Liver (tissue), 9 donors: Measurements from ENCODE around the gene STUM. TPM values are rescaled to one million over a fixed set of nuclear protein-coding genes. Genes with fewer than 3 reads are reported as not detected.

Source experiments
- DNase-seq: peaks from one replicate; pipeline ENCODE4 v3.0.0-alpha.2; 2017; ENCODE audit warnings: low spot score
- H3K27ac ChIP-seq, 2 donors: one replicate each; pipeline ENCODE4 v1.7.0; 2013; ENCODE audit warnings: inconsistent platforms in 2 of 2, low read length in 2 of 2, control low read depth in 1 of 2, low read depth in 1 of 2, mild to moderate bottlenecking in 1 of 2
- H3K27me3 ChIP-seq, 4 donors: one replicate each; pipeline versions ENCODE4 v1.6.1 to v1.7.0; 2013; ENCODE audit warnings: low read length in 3 of 4, inconsistent platforms in 1 of 4, mild to moderate bottlenecking in 1 of 4, moderate library complexity in 1 of 4; ENCODE audit not compliant: control insufficient read depth in 4 of 4, insufficient read depth in 4 of 4
- H3K36me3 ChIP-seq, 4 donors: one replicate each; pipeline versions ENCODE4 v1.6.1 to v1.7.0; 2013; ENCODE audit warnings: low read length in 3 of 4, mild to moderate bottlenecking in 3 of 4, low read depth in 1 of 4, moderate library complexity in 1 of 4; ENCODE audit not compliant: control insufficient read depth in 4 of 4, insufficient read depth in 3 of 4
- H3K4me1 ChIP-seq, 4 donors: one replicate each; pipeline versions ENCODE4 v1.6.1 to v1.7.0; 2013; ENCODE audit warnings: low read length in 3 of 4, mild to moderate bottlenecking in 3 of 4, moderate library complexity in 1 of 4; ENCODE audit not compliant: control insufficient read depth in 4 of 4, insufficient read depth in 4 of 4
- H3K4me3 ChIP-seq, 3 donors: one replicate each; pipeline versions ENCODE4 v1.6.1 to v1.7.0; 2013; ENCODE audit warnings: low read length in 3 of 3, control low read depth in 1 of 3, low read depth in 1 of 3, mild to moderate bottlenecking in 1 of 3
- H3K9ac ChIP-seq, 2 donors: one replicate each; pipeline ENCODE4 v1.7.0; 2013; ENCODE audit warnings: low read length in 2 of 2, mild to moderate bottlenecking in 2 of 2, moderate library complexity in 2 of 2, control low read depth in 1 of 2, low read depth in 1 of 2
- H3K9me3 ChIP-seq, 4 donors: one replicate each; pipeline versions ENCODE4 v1.6.1 to v1.7.0; 2013; ENCODE audit warnings: low read length in 3 of 4; ENCODE audit not compliant: control insufficient read depth in 4 of 4
- EGR1 ChIP-seq, 2 donors: IDR thresholded peaks; 2 replicates each; pipeline ENCODE4 v1.6.1; 2016 to 2018; ENCODE audit warnings: antibody characterized with exemption in 2 of 2, low read depth in 2 of 2
- FOXA1 ChIP-seq: IDR thresholded peaks from 2 replicates; pipeline ENCODE4 v1.6.1; 2016; ENCODE audit warnings: antibody characterized with exemption
- FOXA2 ChIP-seq: IDR thresholded peaks from 2 replicates; pipeline ENCODE4 v1.6.1; 2016; ENCODE audit warnings: antibody characterized with exemption
- GABPA ChIP-seq, 2 donors: IDR thresholded peaks in 1 of 2; conservative IDR thresholded peaks in 1 of 2; 2 replicates each; pipeline ENCODE4 v1.6.1; 2016; ENCODE audit warnings: antibody characterized with exemption in 2 of 2, mild to moderate bottlenecking in 1 of 2, moderate library complexity in 1 of 2
- HNF4A ChIP-seq, 2 donors: conservative IDR thresholded peaks; 2 replicates each; pipeline ENCODE4 v1.6.1; 2016; ENCODE audit warnings: antibody characterized with exemption in 2 of 2, mild to moderate bottlenecking in 2 of 2
- HNF4G ChIP-seq: IDR thresholded peaks from 2 replicates; pipeline ENCODE4 v1.6.1; 2016; ENCODE audit warnings: antibody characterized with exemption
- JUND ChIP-seq, 2 donors: IDR thresholded peaks; 2 replicates each; pipeline ENCODE4 v1.6.1; 2016; ENCODE audit warnings: antibody characterized with exemption in 2 of 2
- NR2F2 ChIP-seq: IDR thresholded peaks from 2 replicates; pipeline ENCODE4 v1.6.1; 2016; ENCODE audit warnings: antibody characterized with exemption
- RAD21 ChIP-seq, 2 donors: IDR thresholded peaks; 2 replicates each; pipeline ENCODE4 v1.6.1; 2016; ENCODE audit warnings: antibody characterized with exemption in 2 of 2, mild to moderate bottlenecking in 2 of 2
- RXRA ChIP-seq, 2 donors: IDR thresholded peaks; 2 replicates each; pipeline ENCODE4 v1.6.1; 2017 to 2018; ENCODE audit warnings: antibody characterized with exemption in 2 of 2, mild to moderate bottlenecking in 1 of 2
- SP1 ChIP-seq: IDR thresholded peaks from 2 replicates; pipeline ENCODE4 v1.6.1; 2018; ENCODE audit warnings: antibody characterized with exemption, mild to moderate bottlenecking
- TAF1 ChIP-seq: conservative IDR thresholded peaks from 2 replicates; pipeline ENCODE4 v1.6.1; 2016; ENCODE audit warnings: antibody characterized with exemption, mild to moderate bottlenecking
- YY1 ChIP-seq: IDR thresholded peaks from 2 replicates; pipeline ENCODE4 v1.6.1; 2016; ENCODE audit warnings: antibody characterized with exemption, mild to moderate bottlenecking
- WGBS: extraction: QIAGEN DNeasy Blood & Tissue Kit; methylation state at CpG from one replicate; pipeline ENCODE4 v1.1.7; 2013; 5-methylcytosine and 5-hydroxymethylcytosine counted together
- polyA plus RNA-seq, 2 donors: library from polyadenylated mRNA; stranded (reverse) in 1 of 2; unstranded in 1 of 2; fragments of 200-250 nt in 1 of 2; fragments of >200 nt in 1 of 2; fragmentation: Nextera tagmentation in 1 of 2; extraction: Ambion mirVana in 1 of 2; gene quantifications; one replicate each; pipeline versions ENCODE4 v1.2.1 to v1.2.3, GENCODE V29; 2013 to 2015
- total RNA-seq, 2 donors: library from RNA; depleted of rRNA; stranded (reverse); fragments of >200 nt; gene quantifications; one replicate each; pipeline ENCODE4 v1.2.3, GENCODE V29; 2014
- TF ChIP-seq, protein P1 (sequence below): IDR thresholded peaks from 2 replicates; pipeline ENCODE4 v1.6.1; 2016; ENCODE audit warnings: antibody characterized with exemption
- TF ChIP-seq, protein P2 (sequence below): IDR thresholded peaks from 2 replicates; pipeline ENCODE4 v1.6.1; 2016; ENCODE audit warnings: antibody characterized with exemption, mild to moderate bottlenecking
- TF ChIP-seq, protein P3 (sequence below): IDR thresholded peaks from 2 replicates; pipeline ENCODE4 v1.6.1; 2016; ENCODE audit warnings: antibody characterized with exemption
- TF ChIP-seq, protein P4 (sequence below): fragments of 150-350 bp; IDR thresholded peaks from 2 replicates; pipeline ENCODE4 v1.5.1; 2017; ENCODE audit warnings: improper control_type of control experiment, low read depth, low read length; ENCODE audit not compliant: missing input control
- TF ChIP-seq, protein P5 (sequence below): IDR thresholded peaks from 2 replicates; pipeline ENCODE4 v1.6.1; 2016; ENCODE audit warnings: antibody characterized with exemption
- donor health status: healthy.
- donor health status: healthy.
- donor health status: healthy.
- donor health status: healthy.
- donor health status: healthy.

STUM gene
- total and polyA plus RNA-seq, 4 donors: 0.03 to 0.14 (median 0.07) TPM

DNA sequence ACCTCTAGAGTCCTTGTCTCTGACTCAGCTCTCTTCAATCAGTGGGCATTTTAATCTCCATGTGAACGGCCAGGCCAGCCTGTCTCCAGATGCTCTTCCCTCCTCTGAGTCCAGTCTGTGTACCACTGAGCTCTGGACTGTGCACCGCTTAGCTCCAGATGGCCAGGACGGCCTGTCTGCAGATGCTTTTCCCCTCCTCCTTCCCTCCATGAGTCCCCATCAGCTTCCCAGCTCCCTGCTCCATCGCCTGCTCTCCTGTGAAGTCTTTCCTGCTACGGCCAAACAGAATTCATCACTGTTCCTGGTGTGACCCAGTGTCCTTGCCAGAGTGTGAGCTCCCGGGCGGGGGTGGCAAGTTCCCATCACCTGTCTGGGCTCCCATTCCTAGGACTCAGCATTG, 42.0 kb downstream of the STUM start:
- H3K27ac ChIP-seq: no peak overlapping the region
- no peaks in the 10 kb centered on the region for H3K4me1 ChIP-seq
- DNase-seq: no peak
- H3K9me3 ChIP-seq: no peaks in the 10 kb centered on the region
- 91% methylated on average over 7 of the region's 7 CpGs for WGBS
- H3K27me3 ChIP-seq: no peaks in the 10 kb centered on the region
- no peak overlapping the region for H3K9ac ChIP-seq
- H3K4me3 ChIP-seq: no peak overlapping the region
- TF ChIP-seq, protein P1, sequence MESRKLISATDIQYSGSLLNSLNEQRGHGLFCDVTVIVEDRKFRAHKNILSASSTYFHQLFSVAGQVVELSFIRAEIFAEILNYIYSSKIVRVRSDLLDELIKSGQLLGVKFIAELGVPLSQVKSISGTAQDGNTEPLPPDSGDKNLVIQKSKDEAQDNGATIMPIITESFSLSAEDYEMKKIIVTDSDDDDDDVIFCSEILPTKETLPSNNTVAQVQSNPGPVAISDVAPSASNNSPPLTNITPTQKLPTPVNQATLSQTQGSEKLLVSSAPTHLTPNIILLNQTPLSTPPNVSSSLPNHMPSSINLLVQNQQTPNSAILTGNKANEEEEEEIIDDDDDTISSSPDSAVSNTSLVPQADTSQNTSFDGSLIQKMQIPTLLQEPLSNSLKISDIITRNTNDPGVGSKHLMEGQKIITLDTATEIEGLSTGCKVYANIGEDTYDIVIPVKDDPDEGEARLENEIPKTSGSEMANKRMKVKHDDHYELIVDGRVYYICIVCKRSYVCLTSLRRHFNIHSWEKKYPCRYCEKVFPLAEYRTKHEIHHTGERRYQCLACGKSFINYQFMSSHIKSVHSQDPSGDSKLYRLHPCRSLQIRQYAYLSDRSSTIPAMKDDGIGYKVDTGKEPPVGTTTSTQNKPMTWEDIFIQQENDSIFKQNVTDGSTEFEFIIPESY: no peak
- no peak for TF ChIP-seq RXRA (IDR thresholded peaks at IDR 0.05)
- TF ChIP-seq FOXA2: no peak
- TF ChIP-seq RAD21 (IDR thresholded peaks at IDR 0.05): no peak
- TF ChIP-seq TAF1: no peak
- no peak for TF ChIP-seq GABPA (IDR thresholded peaks at IDR 0.05 in 1 of 2, conservative IDR thresholded peaks at IDR 0.05 in 1 of 2)
- TF ChIP-seq, protein P2, sequence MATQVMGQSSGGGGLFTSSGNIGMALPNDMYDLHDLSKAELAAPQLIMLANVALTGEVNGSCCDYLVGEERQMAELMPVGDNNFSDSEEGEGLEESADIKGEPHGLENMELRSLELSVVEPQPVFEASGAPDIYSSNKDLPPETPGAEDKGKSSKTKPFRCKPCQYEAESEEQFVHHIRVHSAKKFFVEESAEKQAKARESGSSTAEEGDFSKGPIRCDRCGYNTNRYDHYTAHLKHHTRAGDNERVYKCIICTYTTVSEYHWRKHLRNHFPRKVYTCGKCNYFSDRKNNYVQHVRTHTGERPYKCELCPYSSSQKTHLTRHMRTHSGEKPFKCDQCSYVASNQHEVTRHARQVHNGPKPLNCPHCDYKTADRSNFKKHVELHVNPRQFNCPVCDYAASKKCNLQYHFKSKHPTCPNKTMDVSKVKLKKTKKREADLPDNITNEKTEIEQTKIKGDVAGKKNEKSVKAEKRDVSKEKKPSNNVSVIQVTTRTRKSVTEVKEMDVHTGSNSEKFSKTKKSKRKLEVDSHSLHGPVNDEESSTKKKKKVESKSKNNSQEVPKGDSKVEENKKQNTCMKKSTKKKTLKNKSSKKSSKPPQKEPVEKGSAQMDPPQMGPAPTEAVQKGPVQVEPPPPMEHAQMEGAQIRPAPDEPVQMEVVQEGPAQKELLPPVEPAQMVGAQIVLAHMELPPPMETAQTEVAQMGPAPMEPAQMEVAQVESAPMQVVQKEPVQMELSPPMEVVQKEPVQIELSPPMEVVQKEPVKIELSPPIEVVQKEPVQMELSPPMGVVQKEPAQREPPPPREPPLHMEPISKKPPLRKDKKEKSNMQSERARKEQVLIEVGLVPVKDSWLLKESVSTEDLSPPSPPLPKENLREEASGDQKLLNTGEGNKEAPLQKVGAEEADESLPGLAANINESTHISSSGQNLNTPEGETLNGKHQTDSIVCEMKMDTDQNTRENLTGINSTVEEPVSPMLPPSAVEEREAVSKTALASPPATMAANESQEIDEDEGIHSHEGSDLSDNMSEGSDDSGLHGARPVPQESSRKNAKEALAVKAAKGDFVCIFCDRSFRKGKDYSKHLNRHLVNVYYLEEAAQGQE: no peak
- TF ChIP-seq HNF4A (conservative IDR thresholded peaks at IDR 0.05): no peak
- no peaks in the 10 kb centered on the region for H3K36me3 ChIP-seq

DNA sequence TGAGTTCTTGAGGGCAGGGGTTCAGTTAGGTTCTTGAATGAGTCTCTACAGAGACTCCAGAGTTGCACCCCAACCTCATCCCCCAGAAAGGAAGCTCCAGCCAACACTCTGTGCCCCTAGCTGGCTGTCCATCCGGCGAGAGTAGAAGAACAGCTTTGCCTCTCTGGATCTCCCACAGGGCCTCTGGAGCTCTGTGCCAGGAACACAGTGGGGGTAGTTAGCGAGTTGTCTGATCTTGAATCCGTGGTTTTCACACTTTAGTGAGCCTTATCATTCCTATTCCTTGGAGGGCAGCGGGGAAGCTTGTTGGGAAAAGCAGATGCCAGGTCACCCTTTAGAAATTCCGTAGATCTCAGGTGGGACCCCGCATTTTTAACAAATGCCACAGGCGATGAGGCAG, 45.0 kb downstream of the STUM start:
- TF ChIP-seq, protein P3, sequence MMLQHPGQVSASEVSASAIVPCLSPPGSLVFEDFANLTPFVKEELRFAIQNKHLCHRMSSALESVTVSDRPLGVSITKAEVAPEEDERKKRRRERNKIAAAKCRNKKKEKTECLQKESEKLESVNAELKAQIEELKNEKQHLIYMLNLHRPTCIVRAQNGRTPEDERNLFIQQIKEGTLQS: no peak
- TF ChIP-seq FOXA1 (no peak), HNF4A (conservative IDR thresholded peaks at IDR 0.05) (no peak), FOXA2 (no peak), TAF1 (no peak), GABPA (IDR thresholded peaks at IDR 0.05 in 1 of 2, conservative IDR thresholded peaks at IDR 0.05 in 1 of 2) (no peak), RXRA (IDR thresholded peaks at IDR 0.05) (no peak), NR2F2 (no peak), YY1 (no peak), SP1 (no peak), HNF4G (no peak), RAD21 (IDR thresholded peaks at IDR 0.05) (no peak), JUND (IDR thresholded peaks at IDR 0.05) (no peak), EGR1 (IDR thresholded peaks at IDR 0.05; ENCODE audit: low read depth in 2 of 2) (no peak)
- TF ChIP-seq, protein P1: no peak
- TF ChIP-seq, protein P4, sequence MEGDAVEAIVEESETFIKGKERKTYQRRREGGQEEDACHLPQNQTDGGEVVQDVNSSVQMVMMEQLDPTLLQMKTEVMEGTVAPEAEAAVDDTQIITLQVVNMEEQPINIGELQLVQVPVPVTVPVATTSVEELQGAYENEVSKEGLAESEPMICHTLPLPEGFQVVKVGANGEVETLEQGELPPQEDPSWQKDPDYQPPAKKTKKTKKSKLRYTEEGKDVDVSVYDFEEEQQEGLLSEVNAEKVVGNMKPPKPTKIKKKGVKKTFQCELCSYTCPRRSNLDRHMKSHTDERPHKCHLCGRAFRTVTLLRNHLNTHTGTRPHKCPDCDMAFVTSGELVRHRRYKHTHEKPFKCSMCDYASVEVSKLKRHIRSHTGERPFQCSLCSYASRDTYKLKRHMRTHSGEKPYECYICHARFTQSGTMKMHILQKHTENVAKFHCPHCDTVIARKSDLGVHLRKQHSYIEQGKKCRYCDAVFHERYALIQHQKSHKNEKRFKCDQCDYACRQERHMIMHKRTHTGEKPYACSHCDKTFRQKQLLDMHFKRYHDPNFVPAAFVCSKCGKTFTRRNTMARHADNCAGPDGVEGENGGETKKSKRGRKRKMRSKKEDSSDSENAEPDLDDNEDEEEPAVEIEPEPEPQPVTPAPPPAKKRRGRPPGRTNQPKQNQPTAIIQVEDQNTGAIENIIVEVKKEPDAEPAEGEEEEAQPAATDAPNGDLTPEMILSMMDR: no peak
- TF ChIP-seq, protein P2: no peak
- TF ChIP-seq, protein P5, sequence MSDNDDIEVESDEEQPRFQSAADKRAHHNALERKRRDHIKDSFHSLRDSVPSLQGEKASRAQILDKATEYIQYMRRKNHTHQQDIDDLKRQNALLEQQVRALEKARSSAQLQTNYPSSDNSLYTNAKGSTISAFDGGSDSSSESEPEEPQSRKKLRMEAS: no peak
- no peak for DNase-seq
- 84% methylated on average over 8 of the region's 8 CpGs for WGBS
- no peaks in the 10 kb centered on the region for H3K4me1 ChIP-seq
- peaks cover 0 to 2% (median 0%) of the 10 kb centered on the region in 4 donors for H3K9me3 ChIP-seq
- H3K27me3 ChIP-seq: no peaks in the 10 kb centered on the region
- no peaks in the 10 kb centered on the region for H3K36me3 ChIP-seq
- no peak overlapping the region for H3K4me3 ChIP-seq
- H3K27ac ChIP-seq: no peak overlapping the region
- H3K9ac ChIP-seq: no peak overlapping the region
